HepG2 (cell line): Measurements from ENCODE around the gene FKBP1B. TPM values are rescaled to one million over a fixed set of nuclear protein-coding genes. Genes with fewer than 3 reads are reported as not detected.

Source experiments
- ARID4A ChIP-seq: sonication (generic); formaldehyde crosslinking; IDR thresholded peaks from 2 replicates; pipeline ENCODE4 v1.5.0; 2020; ENCODE audit warnings: mild to moderate bottlenecking, missing genetic modification reagents, borderline replicate concordance
- CBX1 ChIP-seq: IDR thresholded peaks from one replicate; pipeline ENCODE4 v1.6.1; 2016; ENCODE audit warnings: antibody characterized with exemption, low read depth
- ISL2 ChIP-seq: sonication (generic); formaldehyde crosslinking; IDR thresholded peaks from 2 replicates; pipeline ENCODE4 v1.5.0; 2020; ENCODE audit warnings: missing genetic modification reagents
- MYNN ChIP-seq: sonication (generic); formaldehyde crosslinking; IDR thresholded peaks from 2 replicates; pipeline ENCODE4 v1.4.0; 2020; ENCODE audit warnings: mild to moderate bottlenecking, low read depth, missing genetic modification reagents
- NFKB2 ChIP-seq: sonication (generic); formaldehyde crosslinking; IDR thresholded peaks from 2 replicates; pipeline ENCODE4 v1.4.0; 2020; ENCODE audit warnings: missing genetic modification reagents, borderline replicate concordance
- PHF20 ChIP-seq: sonication (generic); formaldehyde crosslinking; IDR thresholded peaks from 2 replicates; pipeline ENCODE4 v1.5.0; 2020; ENCODE audit warnings: mild to moderate bottlenecking, missing genetic modification reagents
- PHF21A ChIP-seq: sonication (generic); formaldehyde crosslinking; IDR thresholded peaks from 2 replicates; pipeline ENCODE4 v1.5.0; 2020; ENCODE audit warnings: mild to moderate bottlenecking, missing genetic modification reagents
- POGK ChIP-seq: sonication (generic); formaldehyde crosslinking; conservative IDR thresholded peaks from 2 replicates; pipeline ENCODE4 v1.8.0; 2022; ENCODE audit warnings: mild to moderate bottlenecking, moderate library complexity, missing genetic modification reagents
- RFXAP ChIP-seq: sonication (generic); formaldehyde crosslinking; IDR thresholded peaks from 2 replicates; pipeline ENCODE4 v1.4.0; 2020; ENCODE audit warnings: missing genetic modification reagents, borderline replicate concordance
- STAT6 ChIP-seq: sonication (generic); formaldehyde crosslinking; IDR thresholded peaks from 2 replicates; pipeline ENCODE4 v1.4.0; 2020; ENCODE audit warnings: missing genetic modification reagents, mild to moderate bottlenecking, borderline replicate concordance
- TBP ChIP-seq: sonication (generic); formaldehyde crosslinking; IDR thresholded peaks from 2 replicates; pipeline ENCODE4 v1.5.0; 2020; ENCODE audit warnings: missing genetic modification reagents
- ZNF552 ChIP-seq: sonication (generic); formaldehyde crosslinking; IDR thresholded peaks from 2 replicates; pipeline ENCODE4 v1.9.0; 2022; ENCODE audit warnings: missing genetic modification reagents, mild to moderate bottlenecking, borderline replicate concordance
- ZNF574 ChIP-seq: sonication (generic); formaldehyde crosslinking; IDR thresholded peaks from 2 replicates; pipeline ENCODE4 v1.4.0; 2020; ENCODE audit warnings: missing genetic modification reagents
- ZNF761 ChIP-seq: sonication (generic); formaldehyde crosslinking; conservative IDR thresholded peaks from 2 replicates; pipeline ENCODE4 v1.4.0; 2020; ENCODE audit warnings: mild to moderate bottlenecking, missing genetic modification reagents
- ZSCAN20 ChIP-seq: sonication (generic); formaldehyde crosslinking; IDR thresholded peaks from 2 replicates; pipeline ENCODE4 v1.4.0; 2020; ENCODE audit warnings: missing genetic modification reagents, mild to moderate bottlenecking, borderline replicate concordance
- ZSCAN25 ChIP-seq: sonication (generic); formaldehyde crosslinking; IDR thresholded peaks from 2 replicates; pipeline ENCODE4 v1.8.0; 2022; ENCODE audit warnings: mild to moderate bottlenecking, missing genetic modification reagents
- polyA plus RNA-seq, 8 experiments: library from polyadenylated mRNA; depleted of rRNA in 3 of 8; stranded (reverse) in 7 of 8; unstranded in 1 of 8; fragments of >200 nt; fragmentation: Illumina TruSeq in 4 of 8; extraction: Trizol in 4 of 8; gene quantifications; 2 replicates each; pipeline versions ENCODE4 v1.2.1 to v1.2.3, GENCODE V29; 2011 to 2016; ENCODE audit warnings: low read depth in 4 of 8, missing spikeins in 1 of 8, mixed read lengths in 1 of 8; ENCODE audit not compliant: insufficient read depth in 1 of 8
- total RNA-seq, 5 experiments: library from RNA; depleted of rRNA; stranded (reverse); fragments of >200 nt; fragmentation: Illumina TruSeq; extraction: Trizol; gene quantifications; 2 replicates each; pipeline ENCODE4 v1.2.3, GENCODE V29; 2016; ENCODE audit warnings: low read depth in 1 of 5

Gene FKBP1B
- total and polyA plus RNA-seq, 2 of the 13 experiments (the other 11 are each of a cell fraction or from before 2014, with no cell fraction given) = 35.2 to 96.3 TPM

GRCh38 chr2:24084386-24085199, 35.1 kb downstream of the FKBP1B start, which contains the start of gene TP53I3 (continued):
- TF ChIP-seq POGK (CRISPR knock-in tag) (peak; percentile 77), PHF21A (CRISPR knock-in tag) (peak; percentile 93), ZSCAN20 (peak; percentile 59; the same call in 1 of the 2 replicates), ZNF761 (0 out of 2 replicates have a peak, but pooled peaks have one; percentile 26), ZNF574 (CRISPR knock-in tag) (peak; percentile 98), ISL2 (CRISPR knock-in tag) (peak; percentile 70), ZNF552 (CRISPR knock-in tag) (no peak; the same call in 1 of the 2 replicates), MYNN (no peak), ZSCAN25 (CRISPR knock-in tag) (peak; percentile 93), NFKB2 (CRISPR knock-in tag) (peak; percentile 93; the same call in 1 of the 2 replicates), CBX1 (peak; percentile 64), ARID4A (CRISPR knock-in tag) (peak; percentile 88), PHF20 (CRISPR knock-in tag) (peak; percentile 33), RFXAP (0 out of 2 replicates have a peak, but pooled peaks have one; percentile 0), TBP (CRISPR knock-in tag) (no peak), STAT6 (peak; percentile 68; the same call in 1 of the 2 replicates)
